ENCODE data around the gene CADM1.

The CADM1 gene

DNA sequence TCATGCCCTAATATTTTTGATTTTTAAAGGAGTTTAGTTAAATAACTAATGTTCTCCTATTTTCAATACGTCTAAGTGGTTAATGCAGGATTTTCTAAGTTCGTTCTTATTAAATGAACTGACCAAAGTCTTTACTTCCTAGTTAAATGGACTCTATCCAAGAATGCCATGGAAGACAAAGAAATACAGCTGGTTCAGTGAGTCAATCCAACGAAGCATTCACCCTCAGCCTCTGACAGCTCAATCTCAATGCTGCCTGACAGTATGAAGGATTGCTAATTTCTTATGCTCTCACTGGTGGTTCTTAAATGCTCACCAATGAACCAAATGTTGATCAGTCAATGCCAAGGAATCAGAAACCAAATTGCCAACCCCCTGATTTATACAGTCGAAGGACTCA lies 219.4 kb downstream of the CADM1 start:
- no peak overlapping the region for H3K27ac ChIP-seq (ENCODE audit: poor library complexity, severe bottlenecking)
- TF ChIP-seq, protein P1, sequence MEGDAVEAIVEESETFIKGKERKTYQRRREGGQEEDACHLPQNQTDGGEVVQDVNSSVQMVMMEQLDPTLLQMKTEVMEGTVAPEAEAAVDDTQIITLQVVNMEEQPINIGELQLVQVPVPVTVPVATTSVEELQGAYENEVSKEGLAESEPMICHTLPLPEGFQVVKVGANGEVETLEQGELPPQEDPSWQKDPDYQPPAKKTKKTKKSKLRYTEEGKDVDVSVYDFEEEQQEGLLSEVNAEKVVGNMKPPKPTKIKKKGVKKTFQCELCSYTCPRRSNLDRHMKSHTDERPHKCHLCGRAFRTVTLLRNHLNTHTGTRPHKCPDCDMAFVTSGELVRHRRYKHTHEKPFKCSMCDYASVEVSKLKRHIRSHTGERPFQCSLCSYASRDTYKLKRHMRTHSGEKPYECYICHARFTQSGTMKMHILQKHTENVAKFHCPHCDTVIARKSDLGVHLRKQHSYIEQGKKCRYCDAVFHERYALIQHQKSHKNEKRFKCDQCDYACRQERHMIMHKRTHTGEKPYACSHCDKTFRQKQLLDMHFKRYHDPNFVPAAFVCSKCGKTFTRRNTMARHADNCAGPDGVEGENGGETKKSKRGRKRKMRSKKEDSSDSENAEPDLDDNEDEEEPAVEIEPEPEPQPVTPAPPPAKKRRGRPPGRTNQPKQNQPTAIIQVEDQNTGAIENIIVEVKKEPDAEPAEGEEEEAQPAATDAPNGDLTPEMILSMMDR (IDR thresholded peaks at IDR 0.05; ENCODE audit: poor library complexity, severe bottlenecking) = no peak
- no peaks in the 10 kb centered on the region for H3K27me3 ChIP-seq (ENCODE audit: insufficient read depth, poor library complexity, severe bottlenecking)
- no peaks in the 10 kb centered on the region for H3K36me3 ChIP-seq (ENCODE audit: low read depth)
- ATAC-seq (ENCODE audit: low read depth) = no peak
- no peak overlapping the region for H3K4me3 ChIP-seq (ENCODE audit: severe bottlenecking)
- no peaks in the 10 kb centered on the region for H3K4me1 ChIP-seq (ENCODE audit: insufficient read depth, poor library complexity, severe bottlenecking)
- H3K9me3 ChIP-seq (ENCODE audit: severe bottlenecking) = no peaks in the 10 kb centered on the region
- DNase-seq (ENCODE audit: low spot score) = no peak

DNA sequence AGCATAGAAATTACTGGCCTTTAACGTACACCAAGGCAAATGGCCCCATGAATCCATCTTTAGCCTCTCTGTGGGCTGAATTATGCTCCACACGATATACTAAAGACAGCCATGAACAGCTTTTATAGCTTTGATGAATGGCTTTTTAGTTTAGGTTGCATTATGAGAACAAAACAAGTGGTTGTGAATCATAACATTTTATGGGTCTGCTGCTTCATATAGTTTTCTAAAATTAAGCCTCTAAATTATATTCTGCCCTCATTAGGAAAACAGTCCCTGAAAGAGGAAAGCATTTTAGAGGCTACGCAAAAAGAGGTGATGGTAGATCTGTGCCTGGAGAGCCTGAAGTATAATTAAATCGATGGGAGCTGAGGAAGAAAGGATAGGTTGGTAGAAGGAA lies 221.3 kb downstream of the CADM1 start:
- TF ChIP-seq, protein P1 (IDR thresholded peaks at IDR 0.05; ENCODE audit: poor library complexity, severe bottlenecking) = no peak
- Histone ChIP-seq H3K9me3 (ENCODE audit: severe bottlenecking) (no peaks in the 10 kb centered on the region), H3K4me1 (ENCODE audit: insufficient read depth, poor library complexity, severe bottlenecking) (no peaks in the 10 kb centered on the region), H3K27ac (ENCODE audit: poor library complexity, severe bottlenecking) (no peak overlapping the region), H3K36me3 (ENCODE audit: low read depth) (no peaks in the 10 kb centered on the region), H3K27me3 (ENCODE audit: insufficient read depth, poor library complexity, severe bottlenecking) (no peaks in the 10 kb centered on the region), H3K4me3 (ENCODE audit: severe bottlenecking) (no peak overlapping the region)
- DNase-seq (ENCODE audit: low spot score) (no peak), ATAC-seq (ENCODE audit: low read depth) (no peak)

DNA sequence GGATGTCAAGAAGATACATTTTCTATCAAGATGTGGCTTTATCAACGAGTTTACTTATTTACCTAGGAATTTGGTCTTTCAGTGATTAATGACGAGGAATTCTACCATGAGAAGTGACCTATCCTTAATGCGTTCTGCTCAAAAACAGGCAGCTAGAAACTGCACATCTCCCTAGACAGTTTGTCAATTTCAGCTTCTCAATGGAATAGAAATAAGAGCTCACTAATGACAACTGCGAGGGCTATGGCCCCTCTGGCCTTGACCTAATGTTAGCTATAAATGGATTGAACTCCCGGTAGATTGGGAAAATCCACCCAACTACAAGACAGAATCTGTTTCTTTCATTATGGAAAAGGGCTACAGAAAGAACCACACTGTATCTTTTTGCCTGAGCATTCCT lies 223.4 kb downstream of the CADM1 start:
- DNase-seq (ENCODE audit: low spot score) (no peak), ATAC-seq (ENCODE audit: low read depth) (no peak)
- Histone ChIP-seq H3K9me3 (ENCODE audit: severe bottlenecking) (no peaks in the 10 kb centered on the region), H3K27ac (ENCODE audit: poor library complexity, severe bottlenecking) (no peak overlapping the region), H3K27me3 (ENCODE audit: insufficient read depth, poor library complexity, severe bottlenecking) (no peaks in the 10 kb centered on the region), H3K4me1 (ENCODE audit: insufficient read depth, poor library complexity, severe bottlenecking) (no peaks in the 10 kb centered on the region), H3K4me3 (ENCODE audit: severe bottlenecking) (no peak overlapping the region), H3K36me3 (ENCODE audit: low read depth) (no peaks in the 10 kb centered on the region)
- TF ChIP-seq, protein P1 (IDR thresholded peaks at IDR 0.05; ENCODE audit: poor library complexity, severe bottlenecking) = no peak

DNA sequence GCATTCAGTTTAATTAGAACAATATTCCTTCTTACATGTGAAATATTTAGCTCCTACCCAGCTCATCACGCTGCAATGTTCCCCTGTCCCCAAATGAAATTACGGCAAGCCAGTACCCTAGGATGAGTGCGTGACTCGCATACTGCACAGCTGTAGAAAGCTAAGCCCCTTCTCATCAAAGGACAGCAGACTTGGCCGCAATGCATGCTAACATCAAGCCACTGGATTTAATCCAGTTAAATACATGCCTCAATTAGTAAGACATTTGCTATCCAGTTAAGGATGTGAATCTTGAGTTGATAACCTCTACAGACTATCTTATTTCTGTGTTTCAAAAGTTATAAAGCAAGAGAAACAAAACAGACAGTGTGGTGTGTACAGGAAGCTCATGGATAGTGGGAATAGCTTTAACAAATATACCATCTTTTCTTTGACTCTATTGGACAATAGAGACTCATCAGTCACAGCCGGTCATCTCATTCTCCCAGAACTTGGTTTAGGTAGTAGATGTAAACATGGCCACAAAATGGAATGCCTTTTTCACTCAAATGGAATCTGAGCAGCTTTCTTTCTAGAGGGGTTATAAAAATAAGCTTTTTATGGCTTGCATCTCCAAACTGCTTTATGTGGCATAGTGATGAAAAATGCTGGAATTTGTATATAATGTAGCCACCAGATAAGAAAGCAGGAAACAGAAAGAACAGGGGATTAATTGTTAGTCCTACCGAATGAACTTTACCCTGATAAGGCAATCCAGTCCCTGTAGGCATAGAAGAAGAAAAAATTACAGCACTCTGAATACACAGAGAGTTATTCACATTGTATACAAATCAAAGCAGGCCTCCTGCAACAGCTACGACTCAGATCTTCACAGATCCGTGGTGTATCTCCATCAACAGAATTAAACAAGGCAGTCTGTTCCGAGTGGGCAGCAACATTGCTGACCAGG lies 224.1 kb downstream of the CADM1 start:
- DNase-seq (ENCODE audit: low spot score) (no peak), ATAC-seq (ENCODE audit: low read depth) (no peak)
- no peak overlapping the region for H3K27ac ChIP-seq (ENCODE audit: poor library complexity, severe bottlenecking)
- H3K27me3 ChIP-seq (ENCODE audit: insufficient read depth, poor library complexity, severe bottlenecking) = no peaks in the 10 kb centered on the region
- no peak overlapping the region for H3K4me3 ChIP-seq (ENCODE audit: severe bottlenecking)
- no peaks in the 10 kb centered on the region for H3K9me3 ChIP-seq (ENCODE audit: severe bottlenecking)
- no peaks in the 10 kb centered on the region for H3K36me3 ChIP-seq (ENCODE audit: low read depth)
- TF ChIP-seq, protein P1 (IDR thresholded peaks at IDR 0.05; ENCODE audit: poor library complexity, severe bottlenecking) = no peak
- no peaks in the 10 kb centered on the region for H3K4me1 ChIP-seq (ENCODE audit: insufficient read depth, poor library complexity, severe bottlenecking)

DNA sequence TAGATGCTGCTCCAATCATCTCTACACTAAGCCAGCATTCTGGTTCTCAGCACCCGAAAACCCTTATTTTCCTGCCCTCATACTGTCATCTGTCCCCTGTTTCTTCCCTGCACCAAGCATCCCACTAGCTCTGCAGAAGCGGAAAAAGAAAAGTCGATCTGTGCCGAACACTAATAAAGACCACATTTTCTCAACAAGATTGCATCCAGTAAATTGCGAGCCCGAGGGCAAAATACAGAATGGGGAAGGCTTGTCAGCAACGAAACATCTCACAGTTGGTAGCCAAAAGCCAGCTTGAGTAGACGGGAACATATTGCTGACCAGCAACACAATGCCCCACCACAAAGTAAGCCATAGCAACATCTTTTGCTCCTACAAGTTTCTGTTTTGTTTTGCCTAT lies 227.4 kb downstream of the CADM1 start:
- no peak overlapping the region for H3K27ac ChIP-seq (ENCODE audit: poor library complexity, severe bottlenecking)
- no peaks in the 10 kb centered on the region for H3K9me3 ChIP-seq (ENCODE audit: severe bottlenecking)
- TF ChIP-seq, protein P1 (IDR thresholded peaks at IDR 0.05; ENCODE audit: poor library complexity, severe bottlenecking) = no peak
- H3K4me1 ChIP-seq (ENCODE audit: insufficient read depth, poor library complexity, severe bottlenecking) = no peaks in the 10 kb centered on the region
- ATAC-seq (ENCODE audit: low read depth) (no peak), DNase-seq (ENCODE audit: low spot score) (no peak)
- no peaks in the 10 kb centered on the region for H3K36me3 ChIP-seq (ENCODE audit: low read depth)
- no peaks in the 10 kb centered on the region for H3K27me3 ChIP-seq (ENCODE audit: insufficient read depth, poor library complexity, severe bottlenecking)
- no peak overlapping the region for H3K4me3 ChIP-seq (ENCODE audit: severe bottlenecking)

All from RWPE2 (cell line).